LNCaP clone FGC (cell line): ENCODE data around the gene UBQLN2.
"Not testable (repeated sequence)": the region's sequence is repeated elsewhere in the genome, so short reads cannot be mapped to it uniquely, and the experiment has no call there.

Experiments
- DNase-seq: peaks from one replicate; pipeline ENCODE4 v3.0.0-alpha.2; 2011; ENCODE audit warnings: low read depth
- H3K4me3 ChIP-seq: 2 replicates; pipeline ENCODE4 v1.5.1; 2011; ENCODE audit warnings: mild to moderate bottlenecking, low read depth, low read length, control low read depth
- CTCF ChIP-seq: IDR thresholded peaks from 2 replicates; pipeline ENCODE4 v1.5.1; 2012; ENCODE audit warnings: mild to moderate bottlenecking; ENCODE audit not compliant: control insufficient read depth, insufficient read depth; ENCODE audit errors: extremely low read depth

Gene UBQLN2

DNA sequence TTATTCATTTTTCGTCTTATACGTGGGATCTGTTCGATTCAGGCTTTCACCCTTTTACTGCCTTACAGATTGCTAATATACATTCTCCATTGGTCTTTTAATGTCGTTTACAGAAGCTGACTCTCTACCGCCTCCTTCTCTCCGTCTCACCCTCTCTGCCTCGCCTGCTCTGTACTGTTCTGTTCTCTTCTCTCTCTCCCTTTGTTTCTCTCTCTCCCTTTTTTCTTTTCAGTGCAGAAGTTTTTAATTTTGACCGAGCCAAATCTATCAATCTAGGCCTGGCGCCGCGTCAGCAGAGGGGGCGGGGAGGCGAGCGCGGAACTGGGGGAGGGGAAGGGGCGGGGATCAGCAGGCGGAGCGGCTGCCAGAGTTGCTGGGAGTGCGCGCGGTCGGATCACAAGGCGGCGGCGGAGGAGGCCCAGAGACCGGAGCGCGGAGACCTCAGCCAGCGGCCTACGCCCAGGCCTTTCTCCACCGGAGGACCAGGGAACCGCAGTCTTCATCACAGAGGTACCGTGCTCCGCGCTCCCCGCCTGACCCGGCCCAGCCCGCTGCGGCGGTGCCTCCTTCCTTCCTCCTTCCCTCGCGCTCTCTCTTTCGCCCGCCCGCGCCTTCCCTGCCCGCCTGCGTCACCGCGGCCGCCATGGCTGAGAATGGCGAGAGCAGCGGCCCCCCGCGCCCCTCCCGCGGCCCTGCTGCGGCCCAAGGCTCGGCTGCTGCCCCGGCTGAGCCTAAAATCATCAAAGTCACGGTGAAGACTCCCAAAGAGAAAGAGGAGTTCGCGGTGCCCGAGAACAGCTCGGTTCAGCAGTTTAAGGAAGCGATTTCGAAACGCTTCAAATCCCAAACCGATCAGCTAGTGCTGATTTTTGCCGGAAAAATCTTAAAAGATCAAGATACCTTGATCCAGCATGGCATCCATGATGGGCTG, at the start of gene UBQLN2:
UBQLN2 (plus strand) TSS at position 397 of the 931 bp plus-strand sequence; CDS start at position 644, 247 bp downstream.
- TF ChIP-seq CTCF = no peak
- peak; percentile 14 for DNase-seq
- peak within 1 kb of the TSS; percentile 78 for H3K4me3 ChIP-seq

DNA sequence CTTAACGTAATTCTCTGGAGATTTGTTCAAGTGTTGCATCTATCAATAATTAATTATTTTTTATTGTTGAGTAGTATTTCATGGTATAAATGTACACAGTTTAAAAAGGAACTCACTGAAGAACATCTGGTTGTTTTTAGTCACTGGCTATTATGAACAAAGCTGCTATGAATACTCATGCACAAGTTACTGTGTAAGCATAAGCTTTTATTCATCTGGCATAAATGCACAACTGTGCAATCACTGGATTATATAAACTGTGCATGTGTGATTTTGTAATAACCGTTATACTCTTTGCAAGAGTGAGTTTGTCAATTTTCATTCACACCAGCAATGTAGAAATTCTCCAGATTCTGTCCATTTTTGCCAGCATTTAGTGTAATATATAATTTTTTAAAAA, 43.8 kb upstream of the UBQLN2 start:
- no peak for TF ChIP-seq CTCF

GRCh38 chrX:56529482-56530007, 33.9 kb upstream of the UBQLN2 start:
- not testable (repeated sequence) for DNase-seq, H3K4me3 ChIP-seq

More for the DNA sequence above, 43.8 kb upstream of the UBQLN2 start:
- no peak overlapping the region for H3K4me3 ChIP-seq
- DNase-seq = no peak

GRCh38 chrX:56530011-56530410, 33.4 kb upstream of the UBQLN2 start:
- H3K4me3 ChIP-seq = no peak overlapping the region
- no peak for TF ChIP-seq CTCF
- DNase-seq = no peak

GRCh38 chrX:56550667-56551066, 12.8 kb upstream of the UBQLN2 start:
- no peak overlapping the region for H3K4me3 ChIP-seq
- DNase-seq = no peak
- no peak for TF ChIP-seq CTCF

DNA sequence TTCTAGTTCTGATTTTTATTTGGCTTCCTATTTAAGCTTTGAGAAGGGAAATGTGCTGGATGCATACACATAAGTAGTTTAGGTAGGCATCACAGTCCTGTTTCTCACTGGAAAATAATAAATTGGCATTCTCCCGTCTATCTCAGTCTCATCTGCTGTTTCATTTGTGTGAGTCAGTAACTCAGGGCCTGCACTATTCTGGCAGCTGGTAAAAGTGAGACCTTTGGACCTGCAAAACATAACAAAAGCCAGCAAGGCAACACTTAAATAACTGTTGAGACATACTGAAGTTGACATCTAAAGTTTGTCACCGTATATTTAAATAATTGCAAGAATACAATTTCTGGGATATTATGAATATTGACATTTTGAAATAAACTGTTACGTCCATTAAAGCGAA, 8.6 kb upstream of the UBQLN2 start:
- no peak overlapping the region for H3K4me3 ChIP-seq
- DNase-seq = no peak
- no peak for TF ChIP-seq CTCF

GRCh38 chrX:56557376-56557929, 6.0 kb upstream of the UBQLN2 start:
- no peak for DNase-seq
- TF ChIP-seq CTCF = no peak
- no peak overlapping the region for H3K4me3 ChIP-seq
